Cortex of kidney (tissue), 1 donor: ENCODE results near the gene CREM.
"Not testable (repeated sequence)": the region's sequence is repeated elsewhere in the genome, so short reads cannot be mapped to it uniquely, and the experiment has no call there.

ENCODE experiments used
- DNase-seq: peaks from one replicate; lab custom pipeline; 2025; lab: John Stamatoyannopoulos, UW

CREM gene

GRCh38 chr10:35126530-35127288 lies at the start of gene CREM:
TSS of gene CREM (plus strand) at chr10:35126846. CDS start at chr10:35137836, 10,990 bp downstream.
- peak; percentile 68 for DNase-seq

- no peak for DNase-seq
Measured at GRCh38 chr10:35079265-35079664, 47.4 kb upstream of the CREM start.

- DNase-seq: no peak
Measured at GRCh38 chr10:35079763-35080162, 46.9 kb upstream of the CREM start.

- DNase-seq: not testable (repeated sequence)
Measured at GRCh38 chr10:35080261-35080660, 46.4 kb upstream of the CREM start.

- DNase-seq: no peak
Measured at GRCh38 chr10:35083242-35083641, 43.4 kb upstream of the CREM start.

GRCh38 chr10:35089611-35090161 lies 37.0 kb upstream of the CREM start:
- DNase-seq: no peak

GRCh38 chr10:35090162-35090954 lies 36.3 kb upstream of the CREM start, which contains the start of gene CUL2:
TSS of gene CUL2 (minus strand) at chr10:35090341. CDS start at chr10:35071317, 19,024 bp downstream.
- DNase-seq: peak; percentile 11

GRCh38 chr10:35091994-35092790 lies 34.5 kb upstream of the CREM start:
- DNase-seq: no peak

- DNase-seq: no peak
Measured at GRCh38 chr10:35092851-35093250, 33.8 kb upstream of the CREM start.

- no peak for DNase-seq
Measured at GRCh38 chr10:35096312-35096711, 30.3 kb upstream of the CREM start.

GRCh38 chr10:35097510-35097909 lies 29.1 kb upstream of the CREM start:
- no peak for DNase-seq

- DNase-seq: no peak
Measured at GRCh38 chr10:35103882-35104281, 22.8 kb upstream of the CREM start.

- DNase-seq: no peak
Measured at GRCh38 chr10:35112571-35112970, 14.1 kb upstream of the CREM start.

GRCh38 chr10:35119378-35119777 lies 7.3 kb upstream of the CREM start:
- no peak for DNase-seq

GRCh38 chr10:35124540-35124939 lies 2.1 kb upstream of the CREM start:
- DNase-seq: no peak

- no peak for DNase-seq
Measured at GRCh38 chr10:35126062-35126529, 550 bp upstream of the CREM start.

- DNase-seq: no peak
Measured at GRCh38 chr10:35127289-35127891, 744 bp downstream of the CREM start.

GRCh38 chr10:35129185-35129674 lies 2.6 kb downstream of the CREM start:
- DNase-seq: no peak

GRCh38 chr10:35130663-35131062 lies 4.0 kb downstream of the CREM start:
- no peak for DNase-seq

GRCh38 chr10:35132727-35133126 lies 6.1 kb downstream of the CREM start:
- no peak for DNase-seq

GRCh38 chr10:35133586-35133985 lies 6.9 kb downstream of the CREM start:
- DNase-seq: no peak
